GM12878 (cell line): ENCODE results near the gene CNST. TPM values are rescaled to one million over a fixed set of nuclear protein-coding genes. Genes with fewer than 3 reads are reported as not detected.

Source experiments
- ATAC-seq: fragments of 200-7000 bp; cut with Tn5 transposase; 3 replicates; pipeline ENCODE4 v1.9.1; 2020; ENCODE audit warnings: mild to moderate bottlenecking, moderate library complexity
- BruUV-seq: library from RNA; stranded (reverse); fragments of 400-500 nt; replicated peaks from 2 replicates; lab custom pipeline; 2021; lab: Mats Ljungman, UMichigan
- CTCF ChIA-PET: fragments of 300-600 bp; sonication (Branson Sonifier 250); formaldehyde crosslinking; extraction: SDS; loops from one replicate; lab custom pipeline; 2021; ENCODE audit warnings: inconsistent platforms; lab: Yijun Ruan, JAX
- POLR2A ChIA-PET: fragments of 350-600 bp; formaldehyde crosslinking; extraction: SDS; loops from one replicate; lab custom pipeline; 2021; ENCODE audit warnings: inconsistent platforms; lab: Charles Lee
- RAD21 ChIA-PET: fragments of 300-600 bp; sonication (Branson Sonifier 250); formaldehyde crosslinking; loops from one replicate; lab custom pipeline; 2023; ENCODE audit warnings: antibody characterized with exemption; ENCODE audit not compliant: unreplicated experiment; lab: Charles Lee
- SMC1A ChIA-PET: fragments of 300-600 bp; sonication (Branson Sonifier 250); formaldehyde crosslinking; loops from one replicate; lab custom pipeline; 2023; ENCODE audit not compliant: unreplicated experiment, uncharacterized antibody; lab: Charles Lee
- DNase-seq: peaks from one replicate; pipeline ENCODE4 v3.0.0-alpha.2; 2011; ENCODE audit warnings: low read depth, low spot score
- FAIRE-seq: peaks from 3 replicates; lab custom pipeline; 2011; peaks lifted over from hg19 to GRCh38; lab: Jason Lieb, UNC
- H2AFZ ChIP-seq: 2 replicates; pipeline ENCODE4 v1.6.0; 2011; ENCODE audit warnings: low read depth, low read length, control low read depth; ENCODE audit not compliant: control insufficient read depth
- H3K27ac ChIP-seq: 2 replicates; pipeline ENCODE4 v1.5.1; 2011; ENCODE audit warnings: control low read depth; ENCODE audit not compliant: control insufficient read depth, insufficient read depth
- H3K27me3 ChIP-seq, 2 experiments: replicated peaks in 1 of 2; 2 replicates each; pipeline versions ENCODE4 v1.6.0 to v1.6.1; 2011; ENCODE audit warnings: low read length in 1 of 2; ENCODE audit not compliant: control insufficient read depth in 2 of 2, insufficient read depth in 2 of 2
- H3K36me3 ChIP-seq, 2 experiments: 2 replicates each; pipeline ENCODE4 v1.5.1; 2011; ENCODE audit warnings: low read length in 1 of 2; ENCODE audit not compliant: control insufficient read depth in 2 of 2, insufficient read depth in 2 of 2
- H3K4me1 ChIP-seq: 2 replicates; pipeline ENCODE4 v1.6.1; 2011; ENCODE audit warnings: mild to moderate bottlenecking, low read length, moderate library complexity, mixed read lengths; ENCODE audit not compliant: control insufficient read depth, insufficient read depth
- H3K4me2 ChIP-seq: 2 replicates; pipeline ENCODE4 v1.6.0; 2011; ENCODE audit warnings: control low read depth; ENCODE audit not compliant: control insufficient read depth, insufficient read depth
- H3K4me3 ChIP-seq: fragments of 200-600 bp; sonication (generic); 2 replicates; pipeline ENCODE4 v1.5.1; 2016
- H3K79me2 ChIP-seq: 2 replicates; pipeline ENCODE4 v1.6.0; 2011; ENCODE audit warnings: low read length; ENCODE audit not compliant: control insufficient read depth, insufficient read depth
- H3K9ac ChIP-seq: 2 replicates; pipeline ENCODE4 v1.8.0; 2011; ENCODE audit warnings: low read length, control low read depth, mixed read lengths; ENCODE audit not compliant: control insufficient read depth, insufficient read depth
- H3K9me3 ChIP-seq: replicated peaks from 3 replicates; pipeline ENCODE4 v1.5.1; 2011; ENCODE audit warnings: mild to moderate bottlenecking, low read length; ENCODE audit not compliant: control insufficient read depth, insufficient read depth
- H4K20me1 ChIP-seq: 2 replicates; pipeline ENCODE4 v1.6.0; 2011; ENCODE audit not compliant: control insufficient read depth, insufficient read depth
- BMI1 ChIP-seq: fragments of 450-650 bp; IDR thresholded peaks from 2 replicates; pipeline ENCODE4 v1.6.1; 2016; ENCODE audit warnings: mild to moderate bottlenecking, moderate library complexity, borderline replicate concordance
- CBX3 ChIP-seq: fragments of 200-600 bp; sonication (generic); IDR thresholded peaks from 2 replicates; pipeline ENCODE4 v1.6.1; 2016; ENCODE audit warnings: low read depth, borderline replicate concordance
- CREM ChIP-seq: IDR thresholded peaks from 2 replicates; pipeline ENCODE4 v1.6.1; 2014; ENCODE audit warnings: antibody characterized with exemption, low read depth
- GATAD2B ChIP-seq: fragments of 450-650 bp; conservative IDR thresholded peaks from 2 replicates; pipeline ENCODE4 v1.6.1; 2017; ENCODE audit warnings: low read depth, mild to moderate bottlenecking, moderate library complexity
- HSF1 ChIP-seq: fragments of 150-350 bp; IDR thresholded peaks from 2 replicates; pipeline ENCODE4 v1.6.1; 2014; ENCODE audit warnings: mild to moderate bottlenecking, low read depth, low read length
- JUNB ChIP-seq: IDR thresholded peaks from 2 replicates; pipeline ENCODE4 v1.6.1; 2016; ENCODE audit warnings: antibody characterized with exemption, mild to moderate bottlenecking
- MXI1 ChIP-seq: fragments of 150-350 bp; IDR thresholded peaks from 2 replicates; pipeline ENCODE4 v1.6.1; 2011; ENCODE audit warnings: low read depth, mild to moderate bottlenecking, inconsistent platforms, low read length, improper control_type of control experiment
- MYC ChIP-seq: IDR thresholded peaks from 2 replicates; pipeline ENCODE4 v1.6.1; 2011; ENCODE audit warnings: mild to moderate bottlenecking, low read length, moderate library complexity, inconsistent platforms; ENCODE audit not compliant: insufficient read depth, insufficient replicate concordance, insufficient read length, severe bottlenecking
- NBN ChIP-seq: fragments of 450-650 bp; IDR thresholded peaks from 2 replicates; pipeline ENCODE4 v1.6.1; 2016
- NFIC ChIP-seq: IDR thresholded peaks from 2 replicates; pipeline ENCODE4 v1.6.1; 2012; ENCODE audit warnings: low read depth, mild to moderate bottlenecking, inconsistent platforms, low read length, moderate library complexity
- RAD51 ChIP-seq: fragments of 450-650 bp; IDR thresholded peaks from 2 replicates; pipeline ENCODE4 v1.6.1; 2016; ENCODE audit warnings: moderate library complexity, mild to moderate bottlenecking, inconsistent platforms
- RELA ChIP-seq: fragments of 450-650 bp; IDR thresholded peaks from 2 replicates; pipeline ENCODE4 v1.8.0; 2014; ENCODE audit warnings: borderline replicate concordance; ENCODE audit not compliant: partially characterized antibody
- RFX5 ChIP-seq: IDR thresholded peaks from 2 replicates; pipeline ENCODE4 v1.6.1; 2011; ENCODE audit warnings: low read depth, low read length, improper control_type of control experiment
- SKIL ChIP-seq: fragments of 450-650 bp; IDR thresholded peaks from 2 replicates; pipeline ENCODE4 v1.6.1; 2017; ENCODE audit warnings: mild to moderate bottlenecking, low read depth, inconsistent platforms; ENCODE audit not compliant: poor library complexity, severe bottlenecking
- SREBF2 ChIP-seq: IDR thresholded peaks from 2 replicates; pipeline ENCODE4 v1.6.1; 2012; ENCODE audit warnings: mild to moderate bottlenecking, low read length
- TCF3 ChIP-seq: IDR thresholded peaks from 2 replicates; pipeline ENCODE4 v1.6.1; 2012; ENCODE audit warnings: low read depth, mild to moderate bottlenecking, low read length, borderline replicate concordance; ENCODE audit not compliant: insufficient read depth
- WRNIP1 ChIP-seq: IDR thresholded peaks from 2 replicates; pipeline ENCODE4 v1.6.1; 2011; ENCODE audit warnings: low read depth, low read length, improper control_type of control experiment, borderline replicate concordance
- ZNF274 ChIP-seq: IDR thresholded peaks from one replicate; pipeline ENCODE4 v1.8.0; 2011; ENCODE audit not compliant: insufficient read length, insufficient read depth
- ZNF384 ChIP-seq: IDR thresholded peaks from 2 replicates; pipeline ENCODE4 v1.6.1; 2012; ENCODE audit warnings: low read depth, mild to moderate bottlenecking, low read length, improper control_type of control experiment, borderline replicate concordance
- WGBS: methylation state at CpG from one replicate; pipeline ENCODE4 v1.1.6; 2016; ENCODE audit warnings: low lambda C conversion rate; ENCODE audit not compliant: insufficient replicate concordance, insufficient coverage; ENCODE audit errors: missing lambda C conversion rate; 5-methylcytosine and 5-hydroxymethylcytosine counted together
- in situ Hi-C: fragments of 300-500 bp; cut with MboI; formaldehyde crosslinking; loops from 9 replicates; pipeline ENCODE4 v1.14.3; 2018; ENCODE audit warnings: mixed read lengths
- intact Hi-C: fragments of 100-400 bp; cut with micrococcal nuclease; formaldehyde crosslinking; loops from one replicate; pipeline ENCODE4 v1.14.2; 2022; ENCODE audit not compliant: unreplicated experiment
- polyA plus RNA-seq, 11 experiments: library from polyadenylated mRNA; depleted of rRNA in 4 of 11; unstranded in 6 of 11; stranded (reverse) in 5 of 11; fragments of >200 nt; fragmentation: Nextera tagmentation in 4 of 11; fragmentation: Illumina TruSeq in 1 of 11; extraction: Ambion mirVana in 4 of 11; extraction: Trizol in 1 of 11; gene quantifications; 1 replicate in 1 of 11; 2 replicates in 10 of 11; pipeline versions ENCODE4 v1.2.1 to v1.2.3, GENCODE V29; 2011 to 2016; ENCODE audit warnings: inconsistent platforms in 2 of 11, missing spikeins in 2 of 11, low read depth in 1 of 11
- total RNA-seq, 4 experiments: library from RNA; depleted of rRNA in 3 of 4; stranded (reverse); fragments of >200 nt in 3 of 4; fragmentation: Illumina TruSeq in 1 of 4; extraction: Trizol in 1 of 4; gene quantifications; 2 replicates each; pipeline versions ENCODE4 v1.2.1 to v1.2.3, GENCODE V29; 2013 to 2021

The CNST gene
- total and polyA plus RNA-seq, 10 of the 15 experiments (the other 5 are each of a cell fraction or from before 2014, with no cell fraction given), result 4.8 to 16.2 (median 12.3) TPM

GRCh38 chr1:246695666-246696065 is 129.4 kb downstream of the CNST start:
- ChIA-PET SMC1A (no interaction called here), POLR2A (interaction anchor here (0.6 kb wide), 1 partner anchor 729 kb away, joined by 4 read pairs; no protein-coding TSS in a partner anchor)
- ATAC-seq, result no peak
- no peak for TF ChIP-seq RFX5
- TF ChIP-seq TCF3, result no peak
- no peak for TF ChIP-seq CBX3
- no peak for TF ChIP-seq JUNB
- no peak for TF ChIP-seq WRNIP1
- no peak for TF ChIP-seq BMI1
- no peak for TF ChIP-seq ZNF274
- TF ChIP-seq RAD51, result no peak
- no peak for TF ChIP-seq MYC
- no peak for TF ChIP-seq NBN
- TF ChIP-seq RELA, result no peak
- TF ChIP-seq CREM, result no peak
- no peak for TF ChIP-seq HSF1
- no peak for TF ChIP-seq NFIC
- no peak for TF ChIP-seq MXI1
- TF ChIP-seq ZNF384, result no peak
- no peak for TF ChIP-seq SKIL
- no peak for TF ChIP-seq SREBF2
- no peak for TF ChIP-seq GATAD2B

More at GRCh38 chr1:246695666-246696065, 129.4 kb downstream of the CNST start:
- DNase-seq (no peak), FAIRE-seq (no peak)
- ChIA-PET RAD21 (interaction anchor here (1.4 kb wide), 1 partner anchor 122 kb away, joined by 3 read pairs; no protein-coding TSS in a partner anchor), CTCF (interaction anchor here (0.7 to 4.1 kb wide), 11 partner anchors 11 to 684 kb away, joined by 3 to 18 read pairs (median 4); partner anchors contain the start of gene SMYD3)
- in situ Hi-C loops, result loop anchor here (5.0 to 10.0 kb wide), 2 partner anchors 198 to 1541 kb away; partner anchors contain the start of gene KIF26B
- Histone ChIP-seq H3K4me2 (no peak overlapping the region), H3K36me3 (no peaks in the 10 kb centered on the region), H3K27ac (no peak overlapping the region), H3K4me1 (peaks cover 4% of the 10 kb centered on the region), H3K9me3 (no peaks in the 10 kb centered on the region; the same call in 2 of the 3 replicates), H4K20me1 (no peaks in the 10 kb centered on the region), H3K9ac (no peak overlapping the region), H3K79me2 (no peaks in the 10 kb centered on the region), H2AFZ (no peak overlapping the region), H3K27me3 (no peaks in the 10 kb centered on the region), H3K4me3 (no peak overlapping the region)
- 69% methylated on average over 5 of the region's 5 CpGs for WGBS
- no TSS peak for BruUV-seq
- intact Hi-C loops, result loop anchor here (5.0 kb wide), 2 partner anchors 128 to 1543 kb away; partner anchors contain the start of genes CNST, KIF26B and TFB2M
